ENCODE results near the gene DUSP6. TPM values are rescaled to one million over a fixed set of nuclear protein-coding genes. Genes with fewer than 3 reads are reported as not detected.

Gene DUSP6
- total and polyA plus RNA-seq, 8 donors: 115 to 333 (median 202) TPM

GRCh38 chr12:89335452-89336244 is 16.7 kb downstream of the DUSP6 start:
- DNase-seq (no peak), ATAC-seq (no peak)
- H3K4me1 ChIP-seq: peaks cover 8 to 35% of the 10 kb centered on the region in 2 donors
- no peaks in the 10 kb centered on the region for H3K36me3 ChIP-seq
- H3K27me3 ChIP-seq: no peaks in the 10 kb centered on the region
- H3K4me3 ChIP-seq: no peak overlapping the region
- intact Hi-C loops (cut with DNase I): no loop called here
- H3K27ac ChIP-seq: peak overlapping the region in 1 of 2 donors; percentile 34
- peaks cover 0 to 8% of the 10 kb centered on the region in 2 donors for H3K9me3 ChIP-seq
- TF ChIP-seq CTCF (IDR thresholded peaks at IDR 0.05): no peak

- no peak for TF ChIP-seq CTCF (IDR thresholded peaks at IDR 0.05)
- intact Hi-C loops (cut with DNase I): no loop called here
- H3K4me3 ChIP-seq: no peak overlapping the region
- ATAC-seq: peak; percentile 66
- peaks cover 8 to 35% of the 10 kb centered on the region in 2 donors for H3K4me1 ChIP-seq
- DNase-seq: peak in 1 of 4 donors; percentile 21
- H3K9me3 ChIP-seq: peaks cover 0 to 11% of the 10 kb centered on the region in 2 donors
- peak overlapping the region in 1 of 2 donors; percentile 70 for H3K27ac ChIP-seq
- no peaks in the 10 kb centered on the region for H3K36me3 ChIP-seq
- no peaks in the 10 kb centered on the region for H3K27me3 ChIP-seq
Observed at GRCh38 chr12:89334548-89335169, 17.6 kb downstream of the DUSP6 start.

- intact Hi-C loops (cut with DNase I): no loop called here
- H3K4me1 ChIP-seq: peaks cover 8 to 28% of the 10 kb centered on the region in 2 donors
- TF ChIP-seq CTCF (IDR thresholded peaks at IDR 0.05): no peak
- H3K9me3 ChIP-seq: peaks cover 0 to 11% of the 10 kb centered on the region in 2 donors
- H3K27ac ChIP-seq: peak overlapping the region in 1 of 2 donors; percentile 70
- DNase-seq: no peak
- H3K36me3 ChIP-seq: no peaks in the 10 kb centered on the region
- H3K27me3 ChIP-seq: no peaks in the 10 kb centered on the region
- ATAC-seq: peak; percentile 69
- H3K4me3 ChIP-seq: no peak overlapping the region
Observed at GRCh38 chr12:89333564-89334252, 18.6 kb downstream of the DUSP6 start.

DNA sequence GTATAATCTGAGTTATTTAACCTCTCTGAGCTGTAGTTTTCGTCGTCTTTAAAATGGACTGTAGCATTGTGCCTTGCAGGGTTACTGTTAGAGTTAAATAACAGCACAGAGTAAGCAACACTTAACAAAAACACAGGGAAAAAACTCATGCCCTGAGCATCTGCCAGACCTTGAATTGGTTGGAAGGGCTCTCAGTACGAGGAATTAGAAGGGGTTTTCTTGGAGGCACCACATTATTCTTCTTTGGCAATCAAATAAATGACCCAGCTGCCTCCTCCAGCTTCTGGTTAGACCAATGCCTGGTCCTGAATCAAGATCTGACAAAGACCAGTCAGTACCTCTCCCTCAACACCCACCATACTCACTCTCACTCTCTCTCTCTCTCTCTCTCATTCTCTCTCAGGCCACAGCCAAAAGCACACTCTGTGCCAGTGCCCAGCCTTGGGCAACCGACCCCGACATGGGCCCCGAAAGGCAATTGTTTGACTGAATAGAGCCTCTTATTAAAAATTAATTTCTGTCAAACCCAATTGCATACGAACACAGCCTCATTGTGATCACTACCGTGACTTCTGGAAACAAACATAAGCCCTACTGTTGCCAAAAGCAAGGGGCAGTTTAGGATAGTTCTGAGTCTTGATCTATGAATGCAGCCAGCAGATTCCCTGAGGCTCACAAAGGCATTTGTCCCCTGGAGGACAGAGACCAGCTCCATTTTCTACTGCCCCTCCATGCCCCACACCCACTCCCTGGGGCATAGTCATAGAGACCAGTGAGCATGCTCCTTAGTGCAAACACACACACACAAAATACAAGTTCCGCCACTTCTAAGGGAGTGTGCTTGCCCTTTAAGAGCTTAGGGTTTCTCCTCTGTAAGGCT is 23.9 kb downstream of the DUSP6 start:
- DNase-seq (peak in 1 of 4 donors; percentile 29), ATAC-seq (no peak)
- H3K4me3 ChIP-seq: no peak overlapping the region
- no peak overlapping the region for H3K27ac ChIP-seq
- peaks cover 5 to 8% of the 10 kb centered on the region in 2 donors for H3K4me1 ChIP-seq
- intact Hi-C loops (cut with DNase I): no loop called here
- H3K36me3 ChIP-seq: no peaks in the 10 kb centered on the region
- no peaks in the 10 kb centered on the region for H3K27me3 ChIP-seq
- peaks cover 0 to 11% of the 10 kb centered on the region in 2 donors for H3K9me3 ChIP-seq
- TF ChIP-seq CTCF (IDR thresholded peaks at IDR 0.05): no peak

All from left lung (tissue), 10 donors.